ENCODE data around the gene PDCD10. TPM values are rescaled to one million over a fixed set of nuclear protein-coding genes. Genes with fewer than 3 reads are reported as not detected.
A peak's percentile ranks its signal among the peaks of the same experiment; 100 is the strongest.

PDCD10 gene
- total and polyA plus RNA-seq, 4 experiments from 2014 or later = 43.8 to 133 (median 77.3) TPM

GRCh38 chr3:167691366-167691765, 43.3 kb downstream of the PDCD10 start:
- Histone ChIP-seq H3K9me3 (ENCODE audit: control insufficient read depth in 1 of 2, low read length in 2 of 2) (no peaks in the 10 kb centered on the region), H3K4me1 (ENCODE audit: insufficient read depth, low read length) (peaks cover 16% of the 10 kb centered on the region), H3K27ac (ENCODE audit: low read depth, low read length) (no peak overlapping the region), H3K36me3 (ENCODE audit: insufficient read depth, low read length) (peaks cover 25% of the 10 kb centered on the region), H3K27me3 (ENCODE audit: insufficient read depth, low read length) (no peaks in the 10 kb centered on the region), H3K4me3 (ENCODE audit: low read length in 2 of 2) (no peak overlapping the region)
- ChIA-PET POLR2A (ENCODE audit: partially characterized antibody) (interaction anchor here (1.3 kb wide), 1 partner anchor 44 kb away, joined by 7 read pairs; the partner anchor contains the start of gene SERPINI1), CTCF (ENCODE audit: partially characterized antibody) (interaction anchor here (0.8 to 1.4 kb wide), 5 partner anchors 9 to 50 kb away, joined by 3 read pairs; no protein-coding TSS in a partner anchor)
- intact Hi-C loops (cut with micrococcal nuclease) = loop anchor here (2.0 kb wide), 1 partner anchor 43 kb away; the partner anchor contains the start of genes PDCD10 and SERPINI1
- H3K4me1 Mint-ChIP-seq = peaks cover 19 to 39% (median 23%) of the 10 kb centered on the region in 4 donors
- H3K4me3 Mint-ChIP-seq = peak overlapping the region in 3 of 8 donors; percentile 7 to 29 (median 12)
- H3K36me3 Mint-ChIP-seq = peaks cover 25 to 49% of the 10 kb centered on the region in 2 donors
- H3K27me3 Mint-ChIP-seq = no peaks in the 10 kb centered on the region
- H3K27ac Mint-ChIP-seq = peak overlapping the region; percentile 54 to 85 (median 73)
- DNase-seq = peak; percentile 25 to 68 (median 36)
- no peaks in the 10 kb centered on the region for H3K9me3 Mint-ChIP-seq

- Mint-ChIP-seq H3K4me1 (peaks cover 0 to 5% (median under 1%) of the 10 kb centered on the region in 4 donors), H3K27ac (peak overlapping the region in 3 of 7 donors; percentile 1 to 19 (median 10)), H3K36me3 (peaks cover 25 to 44% of the 10 kb centered on the region in 2 donors), H3K4me3 (no peak overlapping the region), H3K27me3 (no peaks in the 10 kb centered on the region), H3K9me3 (no peaks in the 10 kb centered on the region)
- ChIA-PET POLR2A (ENCODE audit: partially characterized antibody) (no interaction called here), CTCF (ENCODE audit: partially characterized antibody) (interaction anchor here (0.9 to 3.4 kb wide), 19 partner anchors 9 to 304 kb away, joined by 3 to 28 read pairs (median 6); partner anchors contain the start of genes SERPINI1 and ZBBX)
- H3K4me1 ChIP-seq (ENCODE audit: insufficient read depth, low read length) = no peaks in the 10 kb centered on the region
- peaks cover 35% of the 10 kb centered on the region for H3K36me3 ChIP-seq (ENCODE audit: insufficient read depth, low read length)
- no peaks in the 10 kb centered on the region for H3K9me3 ChIP-seq (ENCODE audit: control insufficient read depth in 1 of 2, low read length in 2 of 2)
- intact Hi-C loops (cut with micrococcal nuclease) = loop anchor here (1.0 kb wide), 2 partner anchors 198 to 304 kb away; partner anchors contain the start of gene ZBBX
- H3K27me3 ChIP-seq (ENCODE audit: insufficient read depth, low read length) = no peaks in the 10 kb centered on the region
- H3K4me3 ChIP-seq (ENCODE audit: low read length in 2 of 2) = no peak overlapping the region
- no peak overlapping the region for H3K27ac ChIP-seq (ENCODE audit: low read depth, low read length)
- DNase-seq = peak; percentile 52 to 69 (median 59)
Observed at GRCh38 chr3:167684388-167684993, 50.2 kb downstream of the PDCD10 start.

- Histone ChIP-seq H3K4me1 (ENCODE audit: insufficient read depth, low read length) (no peaks in the 10 kb centered on the region), H3K4me3 (ENCODE audit: low read length in 2 of 2) (no peak overlapping the region), H3K9me3 (ENCODE audit: control insufficient read depth in 1 of 2, low read length in 2 of 2) (no peaks in the 10 kb centered on the region), H3K27ac (ENCODE audit: low read depth, low read length) (no peak overlapping the region), H3K36me3 (ENCODE audit: insufficient read depth, low read length) (peaks cover 53% of the 10 kb centered on the region), H3K27me3 (ENCODE audit: insufficient read depth, low read length) (no peaks in the 10 kb centered on the region)
- CTCF ChIA-PET (ENCODE audit: partially characterized antibody) = interaction anchor here (1.0 kb wide), 1 partner anchor 11 kb away, joined by 3 read pairs; no protein-coding TSS in a partner anchor
- POLR2A ChIA-PET (ENCODE audit: partially characterized antibody) = no interaction called here
- intact Hi-C loops (cut with micrococcal nuclease) = no loop called here
- H3K27ac Mint-ChIP-seq = no peak overlapping the region
- peaks cover 0 to 24% (median 15%) of the 10 kb centered on the region in 8 donors for H3K9me3 Mint-ChIP-seq
- no peaks in the 10 kb centered on the region for H3K27me3 Mint-ChIP-seq
- H3K4me1 Mint-ChIP-seq = peaks cover 0 to 3% (median 0%) of the 10 kb centered on the region in 4 donors
- H3K4me3 Mint-ChIP-seq = no peak overlapping the region
- DNase-seq = no peak
- H3K36me3 Mint-ChIP-seq = peaks cover 62 to 64% of the 10 kb centered on the region in 2 donors
Observed at GRCh38 chr3:167679526-167679925, 55.2 kb downstream of the PDCD10 start.

GRCh38 chr3:167675848-167676247, 58.8 kb downstream of the PDCD10 start:
- H3K27me3 ChIP-seq (ENCODE audit: insufficient read depth, low read length) = no peaks in the 10 kb centered on the region
- no peak overlapping the region for H3K4me3 ChIP-seq (ENCODE audit: low read length in 2 of 2)
- ChIA-PET POLR2A (ENCODE audit: partially characterized antibody) (no interaction called here), CTCF (ENCODE audit: partially characterized antibody) (interaction anchor here (4.5 kb wide), 1 partner anchor 9 kb away, joined by 28 read pairs; no protein-coding TSS in a partner anchor)
- peaks cover 34% of the 10 kb centered on the region for H3K36me3 ChIP-seq (ENCODE audit: insufficient read depth, low read length)
- H3K36me3 Mint-ChIP-seq = peaks cover 61 to 81% of the 10 kb centered on the region in 2 donors
- H3K27ac Mint-ChIP-seq = no peak overlapping the region
- no peaks in the 10 kb centered on the region for H3K4me1 ChIP-seq (ENCODE audit: insufficient read depth, low read length)
- H3K9me3 ChIP-seq (ENCODE audit: control insufficient read depth in 1 of 2, low read length in 2 of 2) = no peaks in the 10 kb centered on the region
- no peak overlapping the region for H3K27ac ChIP-seq (ENCODE audit: low read depth, low read length)
- H3K4me1 Mint-ChIP-seq = no peaks in the 10 kb centered on the region
- no peak overlapping the region for H3K4me3 Mint-ChIP-seq
- H3K27me3 Mint-ChIP-seq = no peaks in the 10 kb centered on the region
- DNase-seq = no peak
- H3K9me3 Mint-ChIP-seq = peaks cover 0 to 27% (median 15%) of the 10 kb centered on the region in 8 donors
- intact Hi-C loops (cut with micrococcal nuclease) = no loop called here

- no peaks in the 10 kb centered on the region for H3K4me1 Mint-ChIP-seq
- H3K27ac Mint-ChIP-seq = no peak overlapping the region
- intact Hi-C loops (cut with micrococcal nuclease) = no loop called here
- no peaks in the 10 kb centered on the region for H3K4me1 ChIP-seq (ENCODE audit: insufficient read depth, low read length)
- peaks cover 18% of the 10 kb centered on the region for H3K36me3 ChIP-seq (ENCODE audit: insufficient read depth, low read length)
- no peak overlapping the region for H3K27ac ChIP-seq (ENCODE audit: low read depth, low read length)
- peaks cover 0 to 27% (median 15%) of the 10 kb centered on the region in 8 donors for H3K9me3 Mint-ChIP-seq
- no peak overlapping the region for H3K4me3 ChIP-seq (ENCODE audit: low read length in 2 of 2)
- no peak for DNase-seq
- no peaks in the 10 kb centered on the region for H3K27me3 ChIP-seq (ENCODE audit: insufficient read depth, low read length)
- no peak overlapping the region for H3K4me3 Mint-ChIP-seq
- no peaks in the 10 kb centered on the region for H3K27me3 Mint-ChIP-seq
- H3K9me3 ChIP-seq (ENCODE audit: control insufficient read depth in 1 of 2, low read length in 2 of 2) = no peaks in the 10 kb centered on the region
- CTCF ChIA-PET (ENCODE audit: partially characterized antibody) = interaction anchor here (4.5 kb wide), 1 partner anchor 11 kb away, joined by 28 read pairs; no protein-coding TSS in a partner anchor
- H3K36me3 Mint-ChIP-seq = peaks cover 44 to 67% of the 10 kb centered on the region in 2 donors
- POLR2A ChIA-PET (ENCODE audit: partially characterized antibody) = no interaction called here
Observed at GRCh38 chr3:167673221-167673620, 61.5 kb downstream of the PDCD10 start.

- Mint-ChIP-seq H3K4me1 (no peaks in the 10 kb centered on the region), H3K36me3 (peaks cover 41 to 54% of the 10 kb centered on the region in 2 donors), H3K27me3 (no peaks in the 10 kb centered on the region), H3K27ac (peak overlapping the region in 1 of 7 donors; percentile 32), H3K4me3 (no peak overlapping the region), H3K9me3 (peaks cover 0 to 28% (median 15%) of the 10 kb centered on the region in 8 donors)
- no peak for DNase-seq
- Histone ChIP-seq H3K4me3 (ENCODE audit: low read length in 2 of 2) (no peak overlapping the region), H3K27ac (ENCODE audit: low read depth, low read length) (no peak overlapping the region), H3K4me1 (ENCODE audit: insufficient read depth, low read length) (no peaks in the 10 kb centered on the region), H3K27me3 (ENCODE audit: insufficient read depth, low read length) (no peaks in the 10 kb centered on the region), H3K9me3 (ENCODE audit: control insufficient read depth in 1 of 2, low read length in 2 of 2) (no peaks in the 10 kb centered on the region), H3K36me3 (ENCODE audit: insufficient read depth, low read length) (peaks cover 18% of the 10 kb centered on the region)
- intact Hi-C loops (cut with micrococcal nuclease) = no loop called here
- CTCF ChIA-PET (ENCODE audit: partially characterized antibody) = interaction anchor here (0.7 to 4.5 kb wide), 2 partner anchors 13 to 19 kb away, joined by 3 to 28 read pairs; no protein-coding TSS in a partner anchor
- POLR2A ChIA-PET (ENCODE audit: partially characterized antibody) = no interaction called here
Observed at GRCh38 chr3:167671878-167672427, 62.7 kb downstream of the PDCD10 start.

GRCh38 chr3:167669699-167670098, 65.0 kb downstream of the PDCD10 start:
- H3K36me3 ChIP-seq (ENCODE audit: insufficient read depth, low read length) = no peaks in the 10 kb centered on the region
- H3K4me1 Mint-ChIP-seq = no peaks in the 10 kb centered on the region
- no peak overlapping the region for H3K27ac ChIP-seq (ENCODE audit: low read depth, low read length)
- H3K4me1 ChIP-seq (ENCODE audit: insufficient read depth, low read length) = no peaks in the 10 kb centered on the region
- no peaks in the 10 kb centered on the region for H3K27me3 ChIP-seq (ENCODE audit: insufficient read depth, low read length)
- CTCF ChIA-PET (ENCODE audit: partially characterized antibody) = interaction anchor here (0.8 to 2.1 kb wide), 2 partner anchors 14 to 15 kb away, joined by 3 to 9 read pairs; no protein-coding TSS in a partner anchor
- H3K27me3 Mint-ChIP-seq = no peaks in the 10 kb centered on the region
- H3K36me3 Mint-ChIP-seq = peaks cover 19 to 31% of the 10 kb centered on the region in 2 donors
- POLR2A ChIA-PET (ENCODE audit: partially characterized antibody) = no interaction called here
- intact Hi-C loops (cut with micrococcal nuclease) = no loop called here
- H3K4me3 ChIP-seq (ENCODE audit: low read length in 2 of 2) = no peak overlapping the region
- H3K9me3 ChIP-seq (ENCODE audit: control insufficient read depth in 1 of 2, low read length in 2 of 2) = no peaks in the 10 kb centered on the region
- no peak overlapping the region for H3K4me3 Mint-ChIP-seq
- peaks cover 0 to 14% (median 3%) of the 10 kb centered on the region in 8 donors for H3K9me3 Mint-ChIP-seq
- no peak for DNase-seq
- H3K27ac Mint-ChIP-seq = peak overlapping the region in 1 of 7 donors; percentile 61

Measured in CD4-positive, alpha-beta memory T cell (primary cell).